Activated T-cell treated with anti-CD3 and anti-CD28 coated beads for 48 hours (primary cell): ENCODE data around the gene ACACB.

Source experiments
- DNase-seq: peaks from one replicate; pipeline ENCODE4 v3.0.0-alpha.2; 2020; ENCODE audit warnings: low read depth

The ACACB gene

DNA sequence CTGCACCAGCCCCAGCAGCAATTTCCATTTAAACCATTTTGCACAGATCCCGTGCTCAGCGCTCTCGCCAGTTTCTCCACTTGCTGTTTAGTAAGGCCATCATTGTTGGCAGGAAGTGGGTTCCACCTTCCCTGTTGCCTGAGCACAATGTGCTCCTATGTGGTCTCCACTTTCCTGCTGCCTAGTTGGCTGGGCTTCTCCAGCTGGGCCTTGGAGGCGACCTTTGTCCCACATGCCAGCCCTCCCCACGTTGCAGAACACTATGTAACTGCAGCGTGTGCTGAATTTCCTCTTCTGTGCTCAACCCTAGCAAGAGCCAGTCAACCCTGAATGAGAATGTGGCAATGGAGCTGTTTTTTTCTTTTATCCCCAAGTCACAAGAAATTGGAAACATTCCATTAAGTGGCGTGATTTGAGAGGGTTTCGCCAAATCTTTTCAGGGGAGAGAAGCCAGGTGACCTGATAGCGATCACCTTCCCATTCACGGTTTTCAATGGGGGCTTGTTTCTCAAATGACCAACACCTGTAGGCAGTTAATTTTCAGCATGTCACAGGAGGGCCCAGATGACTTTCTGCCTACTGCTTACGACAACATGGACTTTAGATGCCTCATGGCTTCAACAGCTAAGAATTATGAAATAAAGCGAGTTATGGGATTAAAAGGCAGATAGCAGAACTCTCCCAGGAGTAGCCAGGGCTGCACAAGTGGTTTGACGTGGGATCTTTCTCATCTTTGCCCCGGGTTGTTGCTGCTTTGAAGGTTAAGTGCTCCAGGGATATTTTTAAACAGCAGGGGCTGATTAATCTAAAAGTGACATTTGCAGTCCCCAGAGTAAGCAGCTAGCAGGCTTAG lies at the start of gene ACACB:
Gene ACACB, plus strand, starts transcription at position 830 of the 853 bp plus-strand sequence. CDS start 22,819 bp downstream, outside the sequence.
- no peak for DNase-seq

DNA sequence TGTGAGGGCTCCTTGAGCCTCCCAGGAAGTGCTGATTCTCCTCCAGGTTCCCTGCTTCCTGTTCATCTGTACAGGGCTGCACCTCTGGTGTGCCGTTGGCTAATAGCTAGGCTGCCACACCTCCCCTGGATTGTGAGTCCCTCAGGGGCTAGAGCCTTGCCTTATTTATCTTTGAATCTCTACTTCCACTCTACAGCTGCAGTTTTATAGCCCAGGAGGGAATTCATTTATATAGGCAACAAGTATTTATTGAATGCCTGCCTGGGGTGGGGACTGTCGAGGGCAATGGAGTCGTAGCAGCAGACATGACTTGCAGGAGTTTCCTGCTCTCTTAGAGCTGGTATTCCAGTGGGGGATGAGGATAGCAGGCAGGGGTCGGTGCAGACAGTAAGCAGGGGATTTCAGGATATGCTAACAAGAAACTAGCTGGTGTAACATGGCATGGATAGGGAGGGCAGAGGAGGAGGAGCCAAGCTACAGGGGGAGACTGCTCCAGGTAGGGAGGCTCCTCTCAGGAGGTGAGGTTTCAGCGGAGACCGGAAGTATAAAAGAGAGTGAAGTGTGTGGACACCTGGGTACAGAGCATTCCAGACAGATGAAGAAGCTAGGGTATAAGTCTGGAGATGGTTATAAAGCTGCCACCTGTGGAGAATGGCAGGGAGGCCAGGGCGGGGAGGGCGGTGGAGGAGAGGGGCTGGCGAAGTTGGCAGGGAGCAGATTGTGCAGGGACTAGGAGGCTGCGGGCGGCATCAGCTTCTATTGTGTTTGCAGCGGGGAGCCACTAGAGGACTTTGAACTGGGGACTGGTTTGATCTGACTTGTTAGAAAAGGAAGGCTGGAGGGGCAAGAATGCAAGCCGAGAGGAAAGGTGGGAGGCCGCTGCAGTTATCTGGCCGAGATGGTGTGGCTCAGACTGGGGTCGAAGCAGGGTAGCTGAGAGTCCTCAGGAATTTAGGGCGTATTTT lies 46.8 kb upstream of the ACACB start:
- DNase-seq = no peak

DNA sequence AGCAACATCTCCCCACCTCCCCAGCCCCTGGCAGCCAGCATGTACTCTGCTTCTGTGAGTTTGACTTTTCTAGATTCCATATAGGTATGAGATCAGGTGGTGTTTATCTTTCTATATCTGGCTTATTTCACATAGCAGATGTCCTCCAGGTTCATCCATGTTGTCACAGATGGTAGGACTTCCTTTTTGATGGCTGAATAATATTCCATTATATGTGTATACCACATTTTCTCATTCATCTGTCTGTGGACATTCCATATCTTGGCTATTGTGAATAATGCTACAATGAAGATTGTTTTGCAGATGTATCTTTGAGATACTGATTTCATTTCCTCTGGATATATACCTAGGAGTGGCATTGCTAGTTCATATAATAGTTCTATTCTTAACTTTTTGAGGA lies 41.5 kb upstream of the ACACB start:
- no peak for DNase-seq

DNA sequence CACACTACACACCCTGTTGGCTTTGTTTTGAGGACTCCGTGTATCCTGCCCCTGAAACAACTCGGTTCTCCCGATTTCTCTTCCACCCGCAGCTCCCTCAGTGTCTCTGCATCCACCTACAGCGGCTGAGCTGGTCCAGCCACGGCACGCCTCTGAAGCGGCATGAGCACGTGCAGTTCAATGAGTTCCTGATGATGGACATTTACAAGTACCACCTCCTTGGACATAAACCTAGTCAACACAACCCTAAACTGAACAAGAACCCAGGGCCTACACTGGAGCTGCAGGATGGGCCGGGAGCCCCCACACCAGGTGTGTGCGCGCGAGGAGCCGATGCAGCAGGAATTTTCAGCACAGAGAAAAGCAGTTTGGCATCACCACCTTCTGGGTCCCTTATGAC lies 33.6 kb upstream of the ACACB start:
- no peak for DNase-seq

DNA sequence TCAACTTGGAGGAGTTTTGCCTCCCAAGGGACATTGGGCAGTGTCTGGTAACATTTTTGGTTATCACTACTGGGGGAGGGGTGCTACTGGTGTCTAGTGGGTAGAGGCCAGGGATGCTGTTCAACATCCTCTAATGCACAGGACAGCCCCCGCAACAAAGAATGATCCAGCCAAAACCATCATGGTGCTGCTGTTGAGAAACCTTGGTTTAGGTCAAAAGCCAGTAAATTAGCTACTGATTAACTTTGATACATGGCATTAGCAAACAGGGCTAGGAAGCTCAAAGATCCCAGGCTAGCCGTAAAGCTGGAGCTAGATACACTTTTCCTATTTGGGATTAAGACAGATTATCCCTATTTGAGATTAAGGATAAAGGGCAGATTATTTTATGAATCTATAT lies 32.0 kb upstream of the ACACB start:
- DNase-seq = no peak

DNA sequence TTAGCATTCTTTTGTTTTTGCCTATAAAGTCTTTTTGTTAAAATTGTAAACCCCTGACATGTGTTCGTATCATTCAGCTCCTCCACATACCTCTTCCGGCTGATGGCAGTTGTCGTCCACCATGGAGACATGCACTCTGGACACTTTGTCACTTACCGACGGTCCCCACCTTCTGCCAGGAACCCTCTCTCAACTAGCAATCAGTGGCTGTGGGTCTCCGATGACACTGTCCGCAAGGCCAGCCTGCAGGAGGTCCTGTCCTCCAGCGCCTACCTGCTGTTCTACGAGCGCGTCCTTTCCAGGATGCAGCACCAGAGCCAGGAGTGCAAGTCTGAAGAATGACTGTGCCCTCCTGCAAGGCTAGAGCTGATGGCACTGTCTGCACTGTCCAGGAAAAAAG lies 30.8 kb upstream of the ACACB start:
- no peak for DNase-seq

DNA sequence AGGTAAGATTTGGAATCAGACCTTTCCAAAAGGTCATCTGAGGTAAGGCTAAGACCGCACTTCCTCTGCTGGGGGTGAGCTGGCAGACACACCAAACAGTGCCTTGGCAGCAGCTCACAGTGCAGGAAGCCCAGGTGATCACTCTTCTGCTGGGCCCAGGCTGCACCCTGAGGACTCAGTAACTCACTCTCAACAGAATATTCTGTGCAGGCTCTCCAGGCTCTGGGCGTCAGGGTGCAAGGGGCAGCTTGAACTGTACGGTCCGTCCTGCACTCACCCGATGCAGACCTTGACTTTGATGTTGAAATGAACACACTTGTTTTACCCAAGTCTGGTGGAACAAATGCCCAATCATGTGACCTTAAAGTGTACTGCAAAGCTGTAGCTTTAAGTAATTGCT lies 29.1 kb upstream of the ACACB start:
- DNase-seq = no peak

DNA sequence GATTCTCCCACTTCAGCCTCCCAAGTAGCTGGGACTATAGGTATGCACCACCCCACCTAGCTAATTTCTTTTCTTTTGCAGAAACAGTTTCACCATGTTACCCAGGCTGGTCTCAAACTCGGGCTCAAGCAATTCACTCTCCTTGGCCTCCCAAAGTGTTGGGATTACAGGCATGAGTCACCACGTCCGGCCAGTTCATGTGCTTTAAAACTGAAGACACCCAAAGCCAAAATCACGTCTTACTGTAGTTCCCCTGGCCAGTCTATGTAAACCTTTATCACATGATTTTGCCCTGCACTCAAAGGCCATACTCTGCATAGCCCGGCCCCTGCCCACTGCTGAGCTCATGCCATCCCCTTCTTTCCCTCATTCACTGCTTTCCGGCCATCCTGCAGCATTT lies 27.6 kb upstream of the ACACB start:
- no peak for DNase-seq

DNA sequence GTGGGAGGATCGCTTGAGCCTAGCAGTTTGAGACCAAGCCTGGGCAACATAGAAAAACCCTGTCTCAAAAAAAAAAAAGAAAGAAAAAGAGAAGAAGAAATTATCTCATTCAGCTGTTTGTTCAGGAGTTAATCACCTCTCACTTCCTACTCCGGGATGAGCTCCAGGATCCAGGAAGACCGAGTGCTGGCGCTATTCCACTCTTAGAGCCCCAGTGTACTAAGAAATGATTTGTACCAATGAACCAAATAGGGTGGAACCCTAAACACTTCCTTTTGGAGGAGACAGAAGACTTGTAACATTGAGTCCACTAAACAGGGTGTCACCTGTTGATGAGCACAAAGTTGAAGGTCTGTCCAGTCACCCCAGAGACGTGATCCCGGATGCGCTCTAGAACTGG lies 26.7 kb upstream of the ACACB start:
- no peak for DNase-seq

DNA sequence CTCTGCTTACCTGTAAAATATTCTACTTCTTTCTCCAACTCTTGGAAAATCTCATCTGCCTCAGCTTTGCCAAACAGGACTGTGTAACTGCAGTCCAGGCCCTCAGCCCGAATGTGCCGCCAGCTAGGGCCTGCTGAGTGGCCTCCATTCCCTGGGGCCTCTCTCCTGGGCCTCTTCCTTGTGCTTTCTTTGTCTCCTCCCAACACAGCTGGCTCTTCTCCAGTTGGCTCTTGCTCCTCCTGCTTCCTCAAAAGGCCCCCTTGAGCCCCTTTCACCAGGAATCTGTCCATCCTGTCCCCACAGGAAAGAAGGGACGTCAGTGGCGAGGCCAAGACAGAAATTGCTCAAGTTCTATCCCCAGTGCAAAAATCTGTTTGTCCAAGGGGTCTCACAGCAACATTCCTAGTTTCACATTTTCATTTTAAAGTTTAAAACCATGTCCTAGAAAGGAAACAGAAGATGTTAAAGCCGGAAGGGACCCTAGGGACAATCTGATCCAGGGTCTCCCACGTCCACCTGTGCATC lies 23.8 kb upstream of the ACACB start:
- DNase-seq = no peak

DNA sequence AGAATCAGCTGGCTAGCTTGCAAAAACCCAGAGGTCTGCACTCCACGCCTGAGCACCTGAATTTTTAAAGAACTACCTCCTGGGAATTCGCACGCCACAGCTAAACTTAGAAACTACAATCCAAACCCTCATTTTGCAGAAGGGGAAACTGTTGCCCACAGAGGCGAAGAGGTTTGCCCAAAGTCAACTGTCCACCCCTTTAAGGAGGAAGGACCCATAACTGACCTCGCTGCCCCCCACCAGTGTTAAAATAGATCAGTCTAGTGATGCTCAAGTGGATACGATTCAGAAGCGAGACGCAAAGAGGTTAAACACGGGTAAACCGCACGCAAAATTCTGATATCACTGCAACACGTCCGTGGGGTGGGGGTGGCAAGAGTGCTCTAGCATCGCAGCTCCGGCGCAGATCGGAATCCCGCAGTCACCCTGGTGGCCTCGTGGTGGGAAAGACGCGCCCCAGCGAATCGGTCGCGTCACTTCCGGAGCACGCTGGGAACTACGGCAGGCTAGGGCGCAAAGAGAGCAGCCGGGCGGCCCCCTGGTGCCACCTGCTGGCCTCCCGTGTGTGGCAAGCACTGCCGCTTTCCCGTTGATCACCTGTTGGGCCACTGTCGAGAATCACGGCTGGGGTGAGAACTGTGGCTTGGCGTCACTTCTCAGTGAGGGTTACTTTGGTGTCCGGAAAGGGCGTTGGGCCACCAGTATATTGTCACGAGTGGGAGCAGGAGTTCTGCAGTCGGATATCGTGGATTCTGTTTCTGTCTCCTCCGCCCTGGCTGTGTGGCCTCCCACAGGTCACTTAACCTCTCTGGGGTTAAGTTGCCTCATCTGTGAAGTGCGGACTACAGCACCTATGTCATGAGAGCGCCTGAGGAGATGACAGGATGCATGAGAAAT lies 23.1 kb upstream of the ACACB start, which contains the start of gene ALKBH2:
Gene ALKBH2, minus strand, starts transcription at position 451 of the 897 bp plus-strand sequence. CDS start 686 bp downstream, outside the sequence.
- peak; percentile 93 for DNase-seq

DNA sequence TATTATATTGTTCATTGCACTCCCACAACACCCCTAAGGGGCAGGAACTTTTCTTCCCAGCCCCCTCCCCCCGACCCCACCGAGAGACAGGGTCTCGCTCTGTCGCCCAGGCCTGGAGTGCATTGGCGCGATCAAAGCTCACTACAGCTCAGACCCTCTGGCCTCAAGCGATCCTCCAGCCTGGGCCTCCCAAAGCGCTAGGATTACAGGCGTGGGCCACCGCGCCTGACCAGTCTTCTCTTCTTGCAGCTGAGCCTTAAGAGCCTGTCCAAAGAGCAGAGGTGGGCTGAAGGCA lies 19.3 kb upstream of the ACACB start:
- no peak for DNase-seq

DNA sequence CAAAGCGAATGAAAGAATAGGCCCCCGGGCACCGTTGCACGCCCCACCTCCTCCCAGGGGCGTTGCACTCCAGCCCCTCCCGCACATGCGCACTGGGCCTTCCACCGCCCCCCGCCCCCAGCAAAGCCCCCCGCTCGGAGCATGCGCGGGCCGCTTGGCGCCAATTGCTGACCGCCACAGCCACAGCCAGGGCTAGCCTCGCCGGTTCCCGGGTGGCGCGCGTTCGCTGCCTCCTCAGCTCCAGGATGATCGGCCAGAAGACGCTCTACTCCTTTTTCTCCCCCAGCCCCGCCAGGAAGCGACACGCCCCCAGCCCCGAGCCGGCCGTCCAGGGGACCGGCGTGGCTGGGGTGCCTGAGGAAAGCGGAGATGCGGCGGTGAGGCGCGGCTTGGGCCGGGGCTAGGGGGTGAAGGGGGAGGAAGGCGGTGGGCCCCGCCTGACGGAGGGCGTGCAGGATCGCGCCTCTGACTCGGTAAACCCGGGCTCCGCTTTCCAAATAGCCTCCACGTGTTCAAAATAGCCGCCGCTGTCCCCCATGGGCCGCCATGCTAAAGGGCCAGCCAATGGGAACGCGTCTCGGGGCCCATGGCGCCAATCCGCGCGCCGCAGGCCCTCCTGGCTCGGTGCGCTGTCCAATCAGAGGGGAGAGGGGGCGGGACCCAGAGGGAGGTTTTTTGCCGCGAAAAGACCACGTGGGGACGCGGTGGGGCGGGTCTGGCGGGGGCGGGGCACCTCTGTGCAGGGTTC lies 18.8 kb upstream of the ACACB start, which contains the start of gene UNG:
Gene UNG, plus strand, starts transcription at position 163 of the 748 bp plus-strand sequence. Its CDS starts 83 bp downstream, at position 246.
- DNase-seq = peak; percentile 94

DNA sequence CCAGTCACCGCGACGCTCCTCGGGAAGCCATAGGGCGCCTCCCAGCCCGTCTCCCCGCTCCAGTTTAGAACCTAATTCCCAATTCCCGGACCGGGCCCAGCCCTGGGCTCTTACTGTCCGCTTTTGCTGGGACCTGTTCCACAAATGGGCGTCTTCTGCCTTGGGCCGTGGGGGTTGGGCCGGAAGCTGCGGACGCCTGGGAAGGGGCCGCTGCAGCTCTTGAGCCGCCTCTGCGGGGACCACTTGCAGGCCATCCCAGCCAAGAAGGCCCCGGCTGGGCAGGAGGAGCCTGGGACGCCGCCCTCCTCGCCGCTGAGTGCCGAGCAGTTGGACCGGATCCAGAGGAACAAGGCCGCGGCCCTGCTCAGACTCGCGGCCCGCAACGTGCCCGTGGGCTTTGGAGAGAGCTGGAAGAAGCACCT lies 18.2 kb upstream of the ACACB start:
- no peak for DNase-seq

DNA sequence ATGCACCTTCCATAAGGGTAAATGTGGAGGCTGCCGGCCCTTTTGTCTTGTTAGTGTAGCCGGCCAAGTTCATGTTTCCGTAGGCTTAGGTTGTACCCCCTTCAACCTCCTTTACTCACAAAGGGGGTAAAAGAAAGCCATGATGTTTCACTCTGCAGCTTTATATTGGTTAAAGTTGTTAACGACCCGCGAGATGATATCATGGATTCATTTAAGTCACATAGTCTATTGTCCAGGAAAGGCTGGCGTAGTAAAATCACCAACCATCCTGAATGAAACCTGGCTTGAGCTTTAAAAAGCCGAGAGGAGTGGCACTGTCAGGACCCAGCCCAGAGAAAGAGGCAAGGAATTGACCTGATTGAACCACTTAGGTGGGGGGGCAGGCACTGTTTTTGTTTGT lies 17.7 kb upstream of the ACACB start:
- no peak for DNase-seq

DNA sequence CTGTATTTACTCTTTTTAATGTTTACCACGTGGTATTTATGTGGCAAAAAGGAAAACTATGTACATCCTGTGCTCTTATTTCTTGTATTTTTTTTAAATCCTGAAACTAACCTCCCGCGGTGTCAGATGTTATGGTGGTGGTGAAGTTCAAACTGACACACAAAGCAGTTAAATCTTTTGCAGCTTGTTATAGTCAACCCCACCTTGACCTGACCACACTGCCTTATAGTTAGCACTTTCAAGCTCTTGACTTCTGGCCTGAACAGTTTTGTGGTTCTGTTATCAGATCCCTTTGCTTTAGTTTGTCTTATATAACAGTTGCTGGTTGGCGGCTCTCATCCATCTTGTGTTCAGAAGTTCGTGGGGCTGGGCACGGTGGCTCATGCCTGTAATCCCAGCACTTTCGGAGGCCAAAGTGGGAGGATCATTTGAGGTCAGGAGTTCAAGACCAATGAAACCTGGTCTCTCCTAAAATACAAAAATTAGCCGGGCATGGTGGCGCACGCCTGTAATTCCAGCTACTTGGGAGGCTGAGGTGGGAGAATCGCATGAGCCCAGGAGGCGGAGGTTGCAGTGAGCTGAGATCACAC lies 16.9 kb upstream of the ACACB start:
- DNase-seq = no peak

DNA sequence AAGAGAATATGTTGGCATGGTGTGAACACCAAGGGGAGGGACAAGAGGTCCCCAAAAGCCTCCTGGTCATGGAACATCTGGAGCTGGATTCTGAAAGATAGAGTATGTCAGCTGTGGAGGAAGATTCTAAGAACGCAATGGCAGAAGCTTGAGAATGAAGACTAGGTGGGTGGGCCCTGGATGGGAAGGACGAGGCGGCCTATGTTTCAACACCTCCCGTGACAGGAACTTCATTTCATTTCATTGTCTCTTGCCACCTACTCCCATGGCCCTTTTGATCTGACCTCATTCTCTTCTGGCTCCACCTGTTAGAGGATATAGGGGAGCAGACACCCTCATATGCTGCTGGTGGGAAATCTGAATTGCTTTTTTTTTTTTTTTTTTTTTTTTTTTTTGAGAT lies 15.6 kb upstream of the ACACB start:
- no peak for DNase-seq

DNA sequence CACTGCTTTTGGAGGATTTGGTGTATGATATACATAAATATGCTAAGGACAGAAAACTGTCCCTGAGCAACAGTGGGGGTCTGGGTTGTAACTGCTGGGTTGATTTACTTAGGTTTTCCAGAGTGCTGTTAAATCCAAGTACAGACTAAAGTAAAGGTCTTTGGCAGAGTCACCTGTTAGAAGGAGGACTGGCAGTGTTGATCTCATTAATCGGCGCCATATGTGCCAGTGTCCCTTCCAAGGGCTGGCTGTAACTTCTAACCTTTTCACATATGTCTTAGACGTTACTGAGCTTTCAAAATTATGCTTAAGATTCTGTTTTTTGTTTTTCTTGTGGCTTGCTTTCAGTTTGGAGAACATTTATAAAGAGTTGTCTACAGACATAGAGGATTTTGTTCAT lies 13.9 kb upstream of the ACACB start:
- DNase-seq = no peak

DNA sequence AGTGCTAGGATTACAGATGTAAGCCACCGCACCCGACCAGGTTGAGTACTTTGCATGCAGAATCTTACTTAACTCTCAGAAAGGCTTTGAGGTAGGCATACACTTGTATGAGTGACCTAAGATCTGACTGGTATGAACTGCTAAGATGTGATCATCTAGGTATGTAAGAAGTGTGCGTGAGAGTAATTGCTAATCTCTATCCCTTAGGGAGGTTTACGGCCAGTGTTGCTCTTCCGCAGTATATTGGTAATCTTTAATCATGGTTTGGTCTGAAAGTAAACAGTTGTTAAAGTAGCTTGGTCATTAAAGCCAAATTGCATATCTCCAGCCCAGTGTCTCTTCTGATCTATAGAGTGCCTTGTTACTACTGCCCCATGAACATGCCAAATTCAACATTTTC lies 11.2 kb upstream of the ACACB start:
- no peak for DNase-seq

DNA sequence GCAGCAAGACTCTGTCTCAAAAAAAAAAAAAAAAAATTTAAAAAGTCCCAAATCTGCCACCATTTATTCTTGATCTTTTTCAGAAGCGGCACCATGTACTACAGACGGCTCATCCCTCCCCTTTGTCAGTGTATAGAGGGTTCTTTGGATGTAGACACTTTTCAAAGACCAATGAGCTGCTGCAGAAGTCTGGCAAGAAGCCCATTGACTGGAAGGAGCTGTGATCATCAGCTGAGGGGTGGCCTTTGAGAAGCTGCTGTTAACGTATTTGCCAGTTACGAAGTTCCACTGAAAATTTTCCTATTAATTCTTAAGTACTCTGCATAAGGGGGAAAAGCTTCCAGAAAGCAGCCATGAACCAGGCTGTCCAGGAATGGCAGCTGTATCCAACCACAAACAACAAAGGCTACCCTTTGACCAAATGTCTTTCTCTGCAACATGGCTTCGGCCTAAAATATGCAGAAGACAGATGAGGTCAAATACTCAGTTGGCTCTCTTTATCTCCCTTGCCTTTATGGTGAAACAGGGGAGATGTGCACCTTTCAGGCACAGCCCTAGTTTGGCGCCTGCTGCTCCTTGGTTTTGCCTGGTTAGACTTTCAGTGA lies 6.5 kb upstream of the ACACB start:
- DNase-seq = no peak
